NOMO-1 treated with DMSO at 0.1 percent for 48 hours (cell line): Measurements from ENCODE around the gene APOBEC3B.
A peak's percentile ranks its signal among the peaks of the same experiment; 100 is the strongest.
"Not testable (repeated sequence)": the region's sequence is repeated elsewhere in the genome, so short reads cannot be mapped to it uniquely, and the experiment has no call there.

Experiments used
- DNase-seq: peaks from one replicate; lab custom pipeline; 2025; ENCODE audit not compliant: unreplicated experiment; lab: John Stamatoyannopoulos, UW

APOBEC3B gene

DNA sequence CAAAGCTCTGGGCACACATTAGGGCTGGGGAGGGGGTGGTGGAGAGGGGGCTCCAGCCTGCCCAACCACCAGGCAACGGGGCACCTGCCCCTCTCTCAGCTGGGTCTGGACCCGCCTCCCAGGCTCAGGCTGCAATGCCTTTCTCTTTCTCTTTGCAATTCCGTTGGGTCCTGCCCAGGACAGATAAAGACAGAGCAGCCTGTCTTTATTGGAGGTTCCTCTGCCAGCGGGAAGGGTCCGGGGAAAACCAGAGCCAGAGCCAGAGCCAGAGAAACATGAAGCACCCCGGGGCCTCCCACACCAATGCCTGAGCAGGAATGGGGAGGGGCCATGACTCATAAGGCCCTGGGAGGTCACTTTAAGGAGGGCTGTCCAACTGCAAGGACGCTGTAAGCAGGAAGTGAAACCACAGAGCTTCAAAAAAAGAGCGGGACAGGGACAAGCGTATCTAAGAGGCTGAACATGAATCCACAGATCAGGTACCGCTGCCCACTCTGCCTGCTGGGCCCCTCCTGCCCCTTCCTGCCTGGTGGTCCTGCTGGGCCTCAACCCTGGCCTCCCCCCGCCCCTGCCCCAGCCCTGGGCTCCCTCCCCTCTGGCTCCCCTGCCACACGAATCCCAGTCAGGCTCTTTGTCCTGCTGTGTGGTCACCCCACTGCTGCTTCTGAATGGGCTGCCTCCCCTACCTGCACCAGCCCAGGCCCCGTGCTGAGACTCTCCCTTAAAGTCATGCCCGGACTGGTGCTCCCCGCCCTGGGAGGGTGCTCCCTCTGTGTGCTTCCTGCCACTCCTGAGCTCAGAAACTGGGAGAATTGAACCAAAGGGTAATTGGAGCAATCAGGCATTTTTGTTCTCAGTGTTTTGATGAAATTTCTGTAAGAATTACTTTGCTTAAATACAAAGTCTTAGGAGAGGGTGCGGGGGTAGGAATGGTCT is at the start of gene APOBEC3B:
TSS of gene APOBEC3B (plus strand) at position 356 of the 936 bp plus-strand sequence. CDS start at position 463, 107 bp downstream.
- peak; percentile 94 for DNase-seq

DNA sequence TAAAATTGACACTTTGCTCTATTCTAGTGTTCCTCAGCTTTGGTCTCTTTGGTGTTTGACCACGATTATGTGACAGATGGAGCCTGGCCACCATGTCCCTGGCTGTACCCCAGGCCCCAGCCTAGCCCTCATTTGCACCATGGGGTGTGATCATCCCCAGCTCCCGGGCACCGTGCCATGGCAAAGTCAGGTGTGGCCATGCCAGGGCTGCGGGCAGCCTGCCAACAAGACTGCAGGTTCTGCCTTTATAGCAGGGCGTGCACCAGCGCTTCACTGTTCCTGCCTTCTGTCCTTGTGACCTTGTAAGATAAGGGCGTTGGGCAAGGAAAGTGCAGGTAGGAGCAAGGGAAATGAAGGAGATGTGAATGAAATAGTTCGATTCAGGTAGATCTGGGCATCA is 47.1 kb upstream of the APOBEC3B start:
- DNase-seq = no peak

DNA sequence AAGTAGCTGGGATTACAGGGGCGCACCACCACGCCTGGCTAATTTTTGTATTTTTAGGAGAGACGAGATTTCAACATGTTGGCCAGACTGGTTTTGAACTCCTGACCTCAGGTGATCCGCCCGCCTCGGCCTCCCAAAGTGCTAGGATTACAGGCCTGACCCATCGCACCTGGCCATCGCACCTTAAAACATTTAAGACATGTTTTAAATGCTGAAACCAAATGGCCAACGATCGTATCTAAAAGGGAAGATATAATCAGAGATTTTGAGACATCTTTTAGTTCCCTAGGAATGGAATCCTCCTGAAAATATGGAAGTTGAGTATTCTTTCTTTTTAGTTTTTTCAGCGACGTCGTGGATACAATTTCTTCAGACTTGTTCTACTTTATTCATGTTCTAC is 46.5 kb upstream of the APOBEC3B start:
- no peak for DNase-seq

DNA sequence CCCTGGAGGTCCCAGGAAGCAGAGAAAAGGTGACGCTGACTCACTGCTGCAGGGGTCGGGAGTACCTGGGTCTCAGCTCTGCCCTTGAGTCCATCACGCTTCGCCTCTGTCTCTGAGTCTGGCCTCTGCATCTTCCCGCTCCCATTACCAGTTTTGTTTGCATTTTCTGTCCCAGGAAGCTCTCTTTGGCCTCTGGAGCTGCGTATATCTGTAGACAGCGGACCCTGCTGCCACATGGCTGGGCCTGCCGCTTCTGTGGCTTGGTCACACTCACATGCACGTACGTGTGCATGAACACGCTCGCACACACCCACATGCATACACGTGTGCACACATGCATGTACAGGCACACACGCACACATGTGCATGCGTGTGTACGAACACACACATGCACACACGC is 45.6 kb upstream of the APOBEC3B start:
- no peak for DNase-seq

DNA sequence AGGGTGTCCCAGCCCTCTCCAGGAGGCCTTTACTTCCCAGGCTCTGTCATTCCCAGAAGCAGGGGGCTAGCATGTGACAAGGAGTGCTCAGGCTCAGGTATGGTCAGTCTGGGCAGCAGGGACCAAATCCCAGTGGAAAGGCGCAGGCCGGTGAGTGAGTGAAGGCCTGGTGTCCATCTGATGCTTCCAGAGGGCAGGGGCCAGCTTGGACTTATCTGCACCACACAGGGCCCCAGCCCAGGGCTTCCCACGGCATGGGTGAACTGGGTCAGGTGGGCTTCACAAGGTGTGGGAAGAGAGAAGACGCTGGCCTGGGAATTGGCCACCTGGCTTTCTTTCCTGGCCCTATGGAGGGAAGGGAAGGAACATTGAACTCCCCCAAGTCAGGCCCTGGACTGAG is 45.1 kb upstream of the APOBEC3B start:
- DNase-seq = no peak

DNA sequence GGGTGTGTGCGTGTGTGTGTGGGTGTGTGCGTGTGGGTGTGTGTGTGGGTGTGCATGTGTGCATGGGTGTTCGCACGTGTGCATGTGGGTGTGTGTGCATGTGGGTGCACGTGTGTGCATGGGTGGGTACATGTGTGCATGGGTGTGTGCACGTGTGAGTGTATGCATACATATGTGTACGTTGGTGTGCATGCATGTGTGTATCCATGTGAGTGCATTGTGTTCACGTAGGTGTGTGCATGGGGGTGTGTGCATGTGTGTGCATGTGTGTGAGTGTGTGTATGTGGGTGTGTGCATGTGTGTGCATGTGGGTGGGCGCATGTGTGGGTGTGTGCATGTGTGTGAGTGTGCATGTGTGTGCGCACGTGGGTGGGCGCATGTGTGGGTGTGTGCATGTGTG is 44.6 kb upstream of the APOBEC3B start:
- no peak for DNase-seq

DNA sequence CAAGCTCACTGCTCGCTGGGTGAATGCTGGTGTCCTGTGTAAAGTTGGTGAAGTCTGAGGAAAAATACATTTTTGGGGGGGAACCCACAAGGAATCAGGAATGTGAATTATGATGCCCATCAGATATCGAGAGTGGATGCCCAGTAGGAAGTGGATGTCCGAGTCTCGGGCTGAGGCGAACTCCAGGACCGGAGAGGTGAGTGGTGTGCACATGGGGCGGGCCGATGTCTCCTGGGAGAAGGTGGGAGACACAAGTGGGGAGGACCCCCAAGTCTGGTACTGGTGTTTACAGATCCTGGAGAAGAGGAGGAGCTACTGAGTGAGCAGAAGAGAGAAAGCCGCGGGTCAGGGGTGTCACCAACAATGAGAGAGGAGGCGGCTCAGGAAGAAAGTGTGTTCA is 43.9 kb upstream of the APOBEC3B start:
- DNase-seq = no peak

DNA sequence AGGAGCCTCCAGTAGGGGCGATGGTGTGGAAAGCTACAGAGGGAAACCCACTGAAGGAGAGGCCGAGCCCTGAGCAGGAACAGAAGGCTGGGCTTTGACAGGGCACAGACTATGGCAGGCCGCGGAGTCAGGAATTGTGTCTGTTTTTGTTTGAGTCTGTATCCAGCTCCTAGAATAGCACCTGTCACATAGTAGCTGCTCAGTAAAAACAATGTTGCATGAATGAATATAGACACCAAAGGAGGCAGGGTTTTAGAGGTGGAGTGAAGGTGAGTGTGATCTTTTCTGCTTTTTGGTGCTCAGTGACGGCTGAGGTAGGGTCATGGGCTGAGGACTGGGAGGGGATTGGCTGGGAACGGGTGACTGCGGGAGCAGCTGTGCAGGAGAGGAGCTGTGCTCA is 43.2 kb upstream of the APOBEC3B start:
- DNase-seq = no peak

DNA sequence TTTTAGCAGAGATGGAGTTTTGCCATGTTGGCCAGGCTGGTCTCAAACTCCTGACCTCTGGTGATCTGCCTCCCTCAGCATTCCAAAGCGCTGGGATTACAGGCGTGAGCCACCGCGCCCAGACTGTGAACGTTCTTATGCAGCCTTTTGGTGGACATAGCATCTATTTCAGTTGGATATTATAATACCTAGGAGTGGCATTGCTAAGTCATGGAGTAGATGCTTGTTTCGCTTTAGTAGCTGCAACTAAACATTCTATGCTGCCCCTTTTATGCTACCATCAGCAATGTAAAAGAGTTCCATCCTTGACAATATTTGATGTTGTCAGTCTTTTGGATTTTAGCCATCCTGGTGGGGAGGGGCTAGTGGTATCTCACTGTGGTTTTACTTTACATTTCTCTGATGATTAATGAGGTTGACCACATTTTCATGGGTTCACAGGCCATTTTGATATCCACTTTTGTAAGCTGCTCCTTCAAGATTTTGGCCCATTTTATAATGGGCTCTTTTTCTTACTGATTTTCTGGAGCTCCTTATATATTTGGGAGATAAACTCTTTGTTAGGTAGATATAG is 41.2 kb upstream of the APOBEC3B start:
- no peak for DNase-seq

DNA sequence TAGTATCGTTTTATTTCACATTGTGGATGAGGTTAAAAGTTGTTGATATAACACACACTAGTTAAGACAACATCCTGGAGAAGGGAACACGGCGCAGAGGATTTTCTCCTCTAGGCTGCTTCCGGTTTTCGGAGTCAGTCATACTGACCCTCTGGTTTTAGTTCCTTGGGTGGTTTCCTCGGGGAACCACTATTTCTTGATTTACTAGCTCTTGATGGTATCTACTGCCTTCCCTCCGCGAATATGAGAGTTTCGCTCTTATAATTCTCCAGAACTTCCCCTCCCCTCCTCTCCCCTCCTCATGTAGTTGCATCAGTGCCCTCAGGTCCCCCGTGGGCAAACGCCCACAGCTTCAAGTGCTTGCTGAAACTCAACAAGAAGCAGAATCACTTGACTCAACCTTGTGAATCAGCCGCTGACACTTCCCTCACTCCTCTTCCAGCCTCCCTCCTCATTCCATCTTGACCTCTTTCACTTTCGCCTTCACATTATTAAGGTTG is 40.6 kb upstream of the APOBEC3B start:
- peak; percentile 93 for DNase-seq

DNA sequence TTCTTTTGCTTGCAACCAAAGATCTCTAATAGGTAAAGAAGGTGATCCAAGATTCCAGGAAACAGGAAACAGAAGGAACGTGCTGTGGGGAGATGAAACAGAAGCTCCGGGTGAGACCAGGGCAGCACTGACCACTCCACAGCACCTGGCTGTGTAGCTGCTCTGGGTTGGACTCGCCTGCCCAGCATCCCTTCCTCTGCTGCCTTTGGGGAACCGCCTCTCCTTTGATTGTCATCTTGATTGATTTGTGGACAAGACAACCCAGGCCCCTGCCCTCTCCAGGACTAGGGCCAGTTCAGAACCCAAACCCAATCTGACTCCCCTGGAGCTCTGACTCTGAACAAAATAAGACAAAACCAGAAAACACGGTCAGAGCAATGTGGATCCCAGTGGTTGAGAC is 39.4 kb upstream of the APOBEC3B start:
- no peak for DNase-seq

DNA sequence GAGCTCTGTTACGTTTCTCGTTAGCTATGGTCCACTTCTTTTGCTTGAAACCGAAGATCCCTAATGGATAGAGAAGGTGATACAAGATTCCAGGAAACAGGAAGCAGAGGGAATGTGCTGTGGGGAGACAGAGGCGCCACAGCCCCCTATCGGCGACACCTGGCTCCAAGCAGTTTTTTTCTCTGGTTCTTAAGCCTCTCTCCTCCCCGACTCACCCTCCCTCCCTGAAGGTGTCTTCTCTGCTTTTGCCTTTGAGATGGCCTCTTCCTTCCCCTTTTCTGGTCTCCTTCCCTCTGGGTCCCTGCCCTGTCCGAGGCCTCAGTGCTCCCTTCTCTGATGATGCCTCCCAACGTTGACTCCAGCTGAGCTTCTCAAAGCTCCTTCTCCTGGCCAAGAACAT is 38.9 kb upstream of the APOBEC3B start:
- peak; percentile 85 for DNase-seq

DNA sequence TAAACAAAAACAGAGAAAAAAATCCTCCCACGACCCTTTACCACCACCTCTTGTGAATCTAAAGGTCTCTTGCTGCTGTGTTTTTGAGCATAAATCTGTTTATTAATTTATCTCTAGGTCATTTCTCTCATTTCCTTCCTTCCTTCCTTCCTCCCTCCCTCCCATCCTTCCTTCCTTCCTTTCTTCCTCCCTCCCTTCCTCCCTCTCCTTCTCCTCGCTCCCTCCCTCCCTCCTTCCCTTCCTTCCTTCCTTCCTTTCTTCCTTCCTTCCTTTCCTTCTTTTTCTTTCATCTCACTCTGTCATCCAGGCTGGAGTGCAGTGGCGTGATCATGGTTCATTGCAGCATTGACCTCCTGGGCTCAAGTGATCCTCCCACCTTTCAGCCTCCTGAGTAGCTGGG is 38.3 kb upstream of the APOBEC3B start:
- no peak for DNase-seq

DNA sequence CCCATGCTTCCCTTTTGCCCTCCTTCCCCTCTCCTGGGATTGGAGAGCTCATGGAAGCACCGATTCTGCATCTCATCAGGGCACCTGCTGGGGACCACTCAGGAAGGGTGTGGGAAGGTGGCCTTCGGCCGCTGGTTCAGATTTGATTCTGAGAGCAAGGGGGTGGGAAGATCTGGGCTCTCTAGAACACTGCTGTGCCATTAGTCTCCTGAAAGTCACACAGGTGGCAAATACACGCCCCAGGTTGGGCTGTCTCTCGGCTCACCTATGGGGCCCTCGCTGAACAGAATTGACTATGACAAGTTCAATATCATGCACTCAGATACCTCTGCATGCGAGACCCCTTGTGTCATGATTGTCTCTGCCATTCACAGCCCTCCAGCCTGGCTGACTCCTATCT is 37.5 kb upstream of the APOBEC3B start:
- no peak for DNase-seq

DNA sequence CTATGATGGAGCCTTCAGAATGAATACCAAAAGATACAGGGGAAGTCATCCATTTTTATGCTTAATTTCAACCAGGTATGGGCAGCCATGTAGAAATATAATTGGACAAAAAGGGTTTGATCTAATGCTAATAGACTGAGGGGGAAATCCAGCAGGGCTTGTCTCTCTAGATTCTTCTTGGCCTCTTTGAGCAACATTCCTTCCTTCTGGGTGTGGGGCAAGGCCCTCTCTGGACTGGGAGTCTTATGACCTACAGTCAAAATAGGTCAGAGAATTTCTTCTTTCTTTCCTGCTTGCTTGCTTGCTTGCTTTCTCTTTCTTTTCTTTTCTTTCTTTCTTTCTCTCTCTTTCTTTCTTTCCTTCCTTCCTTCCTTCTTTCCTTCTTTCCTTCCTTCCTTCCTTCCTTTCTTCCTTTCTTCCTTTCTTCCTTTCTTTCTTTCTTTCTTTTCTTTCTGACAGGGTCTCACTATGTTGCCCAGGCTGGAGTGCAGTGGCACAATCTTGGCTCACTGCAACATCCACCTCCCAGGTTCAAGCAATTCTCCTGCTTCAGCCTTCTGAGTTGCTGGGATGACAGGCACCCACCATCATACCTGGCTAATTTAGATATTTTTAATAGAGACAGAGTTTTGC is 36.3 kb upstream of the APOBEC3B start:
- DNase-seq = not testable (repeated sequence)

DNA sequence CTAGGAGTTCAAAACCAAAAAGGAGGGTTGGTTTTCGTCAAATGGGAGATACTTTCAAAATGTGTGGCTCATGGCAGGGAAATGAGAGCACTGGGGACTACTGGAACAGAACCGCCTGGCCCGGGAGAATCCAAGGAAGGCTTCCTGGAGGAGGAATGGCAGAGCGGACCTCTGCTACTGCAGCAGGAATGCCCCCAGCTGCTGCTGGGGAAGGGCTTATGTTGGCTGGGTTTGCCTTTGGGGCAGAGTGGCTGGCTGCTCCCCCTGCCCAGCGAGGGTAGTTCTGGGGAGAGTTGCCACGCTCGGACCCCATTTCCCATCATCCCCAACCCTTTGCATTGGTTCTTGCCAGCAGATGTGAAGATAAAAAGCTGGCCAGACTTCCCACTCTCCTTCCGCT is 35.4 kb upstream of the APOBEC3B start:
- no peak for DNase-seq

DNA sequence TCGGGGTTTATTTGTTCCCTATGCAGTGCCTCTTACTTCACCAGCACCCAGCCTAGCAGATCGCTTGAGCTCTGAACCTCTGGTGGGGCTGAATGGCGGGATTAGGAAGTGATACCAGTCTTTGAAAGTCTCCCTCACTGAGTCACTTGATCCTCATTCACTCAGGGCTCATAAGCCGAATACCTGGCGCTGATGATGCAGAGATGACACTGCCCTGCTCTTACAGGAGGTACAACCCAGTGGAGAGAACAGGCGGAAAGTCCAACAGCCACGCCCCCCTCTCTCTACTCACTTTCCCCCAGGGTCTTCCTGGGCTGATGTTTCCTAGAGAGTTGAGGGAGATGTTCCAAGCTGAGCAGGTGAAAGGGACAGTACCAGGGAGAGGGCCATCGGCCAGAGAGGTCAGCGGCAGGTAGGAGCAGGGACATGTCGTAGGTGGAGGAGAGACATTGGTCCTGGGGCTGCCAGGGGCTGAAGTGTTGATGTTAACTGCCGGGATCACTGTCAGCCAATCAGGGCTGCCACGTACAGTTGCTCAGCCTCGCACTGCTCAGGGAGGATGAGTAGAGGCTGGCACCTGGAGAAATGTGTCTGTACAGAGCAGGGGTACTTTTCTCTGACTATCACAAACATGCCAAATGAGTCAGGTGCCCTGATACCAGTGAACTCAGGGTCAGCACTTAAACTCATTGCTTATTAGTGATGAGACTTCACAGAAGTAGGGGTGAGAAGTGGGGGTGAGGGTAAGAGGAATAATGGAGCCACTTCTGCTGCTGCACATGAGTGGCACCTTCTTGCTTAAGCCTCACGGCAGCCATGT is 34.6 kb upstream of the APOBEC3B start:
- DNase-seq = peak; percentile 84

DNA sequence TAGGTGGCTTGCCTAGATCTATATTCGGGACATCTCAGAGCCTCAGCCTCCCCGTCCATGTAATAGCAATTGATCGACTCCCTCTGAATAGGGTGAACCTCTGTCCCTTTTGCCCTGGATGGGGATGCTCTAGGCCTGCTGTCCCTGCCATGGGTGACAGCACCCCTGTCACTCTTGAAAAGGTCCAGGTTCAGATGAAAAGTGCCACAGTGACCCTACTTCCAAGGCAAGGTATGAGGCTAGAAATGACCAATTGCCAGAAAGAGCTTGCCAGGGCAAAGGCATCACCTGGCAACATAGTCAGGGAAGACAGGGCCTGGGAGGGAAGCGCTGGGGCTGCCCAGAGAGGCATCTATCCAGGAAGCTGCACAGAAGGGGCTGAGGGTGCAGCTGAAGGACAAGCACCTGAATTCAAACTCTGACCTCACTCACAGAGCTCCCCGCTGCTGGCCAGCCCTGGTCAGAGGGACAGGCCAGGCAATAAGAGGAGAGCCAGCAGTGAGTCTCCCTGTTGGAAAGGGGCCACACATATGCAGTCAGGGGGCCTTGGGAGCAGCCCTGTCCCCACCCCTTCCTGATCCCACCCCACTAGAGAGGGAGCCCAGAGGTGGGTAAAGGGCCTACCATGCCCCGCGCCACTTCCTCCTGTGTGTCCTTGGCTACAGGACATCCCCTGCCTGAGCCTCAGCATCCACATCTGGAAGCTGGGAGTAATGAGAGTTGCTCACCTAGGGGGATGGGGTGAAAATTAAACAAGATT is 33.8 kb upstream of the APOBEC3B start:
- no peak for DNase-seq

DNA sequence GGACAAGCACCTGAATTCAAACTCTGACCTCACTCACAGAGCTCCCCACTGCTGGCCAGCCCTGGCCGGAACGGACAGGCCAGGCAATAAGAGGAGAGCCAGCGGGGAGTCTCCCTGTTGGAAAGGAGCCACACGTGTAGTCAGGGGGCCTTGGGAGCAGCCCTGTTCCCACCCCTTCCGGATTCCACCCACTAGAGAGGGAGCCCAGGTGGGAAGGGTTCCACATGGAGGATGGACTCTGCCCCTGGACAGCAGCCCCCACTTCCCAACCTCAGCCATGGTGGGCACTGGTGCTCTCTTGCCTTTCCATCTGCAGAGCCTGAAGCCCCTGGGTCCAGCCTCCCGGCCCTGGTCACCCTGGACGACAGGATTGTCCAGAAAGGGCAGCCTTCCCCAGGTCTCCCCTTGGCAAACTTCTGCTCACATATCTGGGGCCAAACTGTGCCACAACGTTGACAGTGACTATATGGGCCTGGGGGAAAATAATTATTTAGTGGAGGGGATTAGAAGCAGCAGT is 32.2 kb upstream of the APOBEC3B start:
- DNase-seq = no peak
